ENCODE results near the gene CASP10. TPM values are rescaled to one million over a fixed set of nuclear protein-coding genes. Genes with fewer than 3 reads are reported as not detected.

The CASP10 gene
- total RNA-seq, 1 donor = 54.1 TPM

DNA sequence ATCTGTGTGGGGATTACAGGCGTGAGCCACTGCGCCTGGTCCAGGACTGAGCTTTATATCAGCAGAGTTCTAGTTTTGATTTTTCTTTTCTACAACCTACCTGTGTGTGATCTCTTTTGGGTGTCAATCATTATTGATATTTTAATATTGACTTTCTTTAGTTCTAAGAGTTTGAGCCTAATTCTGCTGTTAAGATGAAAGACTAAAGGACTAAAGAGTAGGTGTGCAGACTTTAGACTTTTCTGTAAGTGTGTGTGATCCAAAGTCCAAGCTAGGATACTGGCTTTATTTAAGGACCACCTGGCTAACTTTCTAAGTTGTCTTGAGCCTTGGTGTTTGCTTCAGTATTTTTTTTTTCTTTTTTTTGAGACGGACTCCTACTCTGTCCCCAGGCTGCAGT lies 12.4 kb downstream of the CASP10 start:
- DNase-seq (ENCODE audit: low read depth in 2 of 3, low spot score in 2 of 3) = no peak

DNA sequence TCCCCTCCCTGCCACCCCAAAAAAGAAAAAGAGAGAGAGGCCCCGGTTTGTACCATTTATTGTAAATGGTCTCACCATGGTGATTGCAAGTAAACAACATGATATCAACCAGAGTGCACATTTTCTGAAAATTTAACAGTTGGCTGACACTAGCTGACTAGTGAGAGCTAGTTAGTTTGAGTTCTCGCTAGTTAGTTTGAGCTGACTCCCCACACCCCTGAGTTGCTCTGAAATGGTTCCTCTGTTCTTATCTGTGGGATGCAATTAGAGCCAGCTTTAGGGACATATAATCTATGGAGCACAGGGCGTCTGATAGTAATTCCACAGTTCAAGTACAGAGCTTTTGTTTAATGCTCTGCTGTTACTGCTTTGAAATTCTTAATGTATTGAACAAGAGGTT lies 13.1 kb downstream of the CASP10 start:
- DNase-seq (ENCODE audit: low read depth in 2 of 3, low spot score in 2 of 3) = peak in 1 of 3 donors; percentile 52

DNA sequence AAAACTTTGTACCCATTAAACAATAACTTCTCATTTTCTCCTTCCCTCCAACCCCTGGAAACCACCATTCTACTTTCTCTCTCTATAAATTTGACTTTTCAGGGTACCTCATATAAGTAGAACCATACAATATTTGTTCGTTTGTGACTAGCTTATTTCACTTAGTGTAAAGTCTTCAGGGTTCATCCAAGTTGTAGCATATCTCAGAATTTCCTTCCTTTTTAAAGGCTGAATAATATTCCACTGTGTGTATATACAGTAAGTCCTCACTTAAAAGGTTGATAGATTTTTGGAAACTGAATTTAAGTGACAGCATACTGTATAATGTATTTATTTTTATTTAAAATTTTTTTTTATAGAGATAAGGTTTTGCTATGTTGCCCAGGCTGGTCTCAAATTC lies 13.9 kb downstream of the CASP10 start:
- no peak for DNase-seq (ENCODE audit: low read depth in 2 of 3, low spot score in 2 of 3)

DNA sequence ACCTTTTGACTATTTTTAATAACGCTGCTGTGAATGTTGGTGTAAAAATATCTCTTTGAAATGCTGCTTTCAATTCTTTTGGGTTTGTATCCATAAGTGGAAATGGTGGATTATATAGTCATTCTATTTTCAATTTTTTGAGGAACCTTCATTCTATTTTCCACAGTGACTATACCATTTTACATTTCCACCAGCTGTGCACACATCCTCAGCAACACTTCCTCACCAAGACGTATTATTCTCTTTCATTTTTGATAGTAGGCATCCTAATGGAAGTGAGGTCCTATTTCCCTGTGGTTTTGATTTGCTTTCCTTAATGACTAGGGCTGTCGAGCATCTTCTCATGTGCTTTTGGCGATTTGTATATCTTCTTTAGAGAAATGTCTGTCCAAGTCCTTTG lies 14.8 kb downstream of the CASP10 start:
- DNase-seq (ENCODE audit: low read depth in 2 of 3, low spot score in 2 of 3) = peak in 1 of 3 donors; percentile 51

DNA sequence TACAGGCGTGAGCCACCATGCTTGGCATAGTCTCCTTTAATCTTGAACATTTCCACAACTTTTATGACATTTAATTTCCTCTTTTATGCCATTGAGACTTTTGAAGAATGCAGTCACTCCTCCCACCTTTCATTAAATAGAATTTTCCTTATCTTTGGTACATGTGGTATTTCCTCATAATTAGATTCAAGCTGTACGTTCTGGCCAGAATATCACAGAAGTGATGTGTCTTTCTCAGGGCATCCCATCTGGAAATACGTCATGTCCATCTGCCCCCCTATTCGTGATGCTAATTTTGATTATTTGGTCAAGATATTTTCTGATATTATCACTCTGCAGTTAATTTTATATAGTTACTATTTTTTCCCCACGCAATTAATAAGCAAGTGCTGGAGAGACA lies 16.9 kb downstream of the CASP10 start:
- DNase-seq (ENCODE audit: low read depth in 2 of 3, low spot score in 2 of 3) = no peak

DNA sequence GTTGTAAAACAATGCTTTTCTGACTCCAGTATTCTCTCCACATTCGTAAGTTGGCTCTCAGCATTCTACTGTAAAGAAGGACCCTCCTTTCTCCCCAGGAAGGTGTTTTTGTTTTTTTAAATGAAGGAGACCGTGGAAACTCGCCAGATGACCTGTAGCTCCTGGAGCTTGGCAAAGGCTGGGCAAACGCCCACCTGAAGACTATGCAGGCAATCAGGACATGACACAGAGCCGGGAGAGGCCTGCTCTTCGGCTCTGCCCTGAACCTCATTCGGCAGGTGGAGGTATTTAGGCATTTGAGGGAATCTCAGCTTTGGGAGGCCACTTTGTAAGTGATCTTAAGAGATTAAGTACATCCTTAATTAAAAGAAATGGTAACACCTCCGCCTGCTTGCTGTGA lies 17.4 kb downstream of the CASP10 start:
- DNase-seq (ENCODE audit: low read depth in 2 of 3, low spot score in 2 of 3) = no peak

DNA sequence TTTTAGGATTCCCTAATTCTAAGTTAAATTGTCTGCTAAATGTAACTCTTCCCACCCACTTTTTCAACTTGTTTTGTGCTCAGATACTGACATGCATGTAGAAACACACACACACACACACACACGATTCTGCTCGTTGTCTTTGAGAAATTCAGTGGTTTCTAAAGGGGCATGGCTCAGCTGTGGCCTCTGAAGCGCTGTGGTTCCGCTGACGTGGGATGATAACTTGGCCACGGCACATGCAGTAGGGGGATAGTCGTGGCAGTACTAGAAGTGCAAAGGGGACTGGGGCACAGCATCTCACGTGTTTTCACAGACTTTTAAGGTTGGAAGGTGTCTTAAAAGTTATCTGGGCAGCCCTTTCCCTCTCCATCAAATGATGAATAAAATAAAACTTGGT lies 18.4 kb downstream of the CASP10 start:
- DNase-seq (ENCODE audit: low read depth in 2 of 3, low spot score in 2 of 3) = no peak

DNA sequence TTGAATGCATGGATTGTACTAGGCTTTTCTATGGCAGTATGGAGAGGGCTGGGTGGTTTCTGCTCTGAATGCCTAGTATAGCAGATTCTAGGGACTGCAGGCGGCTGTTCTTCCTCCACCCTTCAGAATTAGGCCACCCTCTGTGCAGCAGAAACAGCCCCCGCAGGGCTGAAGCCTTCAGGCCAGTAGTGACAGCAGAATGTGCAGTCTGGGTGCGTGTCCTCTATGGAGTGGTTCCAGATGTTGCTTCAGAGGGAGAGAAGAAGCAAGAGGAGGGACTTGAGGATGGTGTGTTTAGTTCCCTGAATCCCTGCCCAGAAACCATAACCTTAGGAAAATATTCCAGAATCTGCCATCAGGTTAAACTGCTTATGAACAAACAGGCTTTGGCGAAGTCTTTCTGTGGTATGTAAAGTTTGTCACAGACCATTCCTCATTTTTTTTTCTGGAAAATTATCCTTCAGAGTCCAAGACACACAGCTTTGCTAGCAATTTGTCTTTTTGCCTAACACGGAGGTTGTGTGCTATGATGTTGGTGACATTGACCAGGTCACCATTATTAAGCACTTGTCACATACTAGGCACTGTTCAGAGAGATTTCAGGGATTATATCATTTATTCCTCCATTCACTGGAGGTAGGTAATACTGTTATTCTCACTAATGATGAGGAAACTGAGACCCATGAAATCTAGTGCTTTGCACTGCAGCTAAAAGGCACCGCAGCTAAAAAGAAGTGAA lies 21.1 kb downstream of the CASP10 start:
- DNase-seq (ENCODE audit: low read depth in 2 of 3, low spot score in 2 of 3) = no peak

DNA sequence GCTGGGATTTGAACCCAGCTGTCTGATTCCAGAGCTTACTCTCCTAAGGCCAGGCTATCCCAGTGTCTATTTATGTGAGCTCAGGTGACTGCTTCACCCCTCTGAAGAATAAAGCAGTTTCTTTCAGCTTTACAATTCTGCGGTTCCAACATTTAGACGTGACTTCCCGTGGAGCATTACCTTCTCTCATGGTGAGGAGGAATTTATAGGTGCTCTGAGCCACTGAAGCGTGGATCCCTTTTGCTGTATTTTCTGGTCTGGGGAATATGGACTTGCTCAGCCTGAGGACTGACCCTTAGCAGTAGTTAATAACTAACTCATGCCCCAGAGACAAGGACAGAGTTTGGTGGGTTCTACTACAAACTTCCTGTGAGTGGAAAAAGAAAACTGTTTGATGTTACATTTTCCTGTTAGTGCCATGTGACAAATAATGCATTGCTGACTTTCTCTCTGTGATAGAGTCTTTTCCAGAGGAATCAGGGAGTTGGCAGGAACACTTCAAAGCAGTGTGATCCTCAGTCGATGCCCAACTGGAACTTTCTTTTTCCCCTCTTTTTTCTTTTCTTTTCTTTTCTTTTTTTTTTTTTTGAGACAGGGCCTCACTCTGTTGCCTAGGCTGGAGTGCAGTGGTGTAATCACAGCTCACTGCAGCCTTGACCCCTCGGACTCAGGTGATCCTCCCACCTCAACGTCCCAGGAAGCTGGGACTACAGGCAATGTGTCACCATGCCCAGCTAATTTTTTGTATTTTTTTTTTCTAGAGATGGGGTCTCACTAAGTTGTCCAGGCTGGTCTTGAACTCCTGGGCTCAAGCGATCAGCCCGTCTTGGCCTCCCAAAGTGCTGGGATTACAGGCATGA lies 21.9 kb downstream of the CASP10 start:
- DNase-seq (ENCODE audit: low read depth in 2 of 3, low spot score in 2 of 3) = no peak

DNA sequence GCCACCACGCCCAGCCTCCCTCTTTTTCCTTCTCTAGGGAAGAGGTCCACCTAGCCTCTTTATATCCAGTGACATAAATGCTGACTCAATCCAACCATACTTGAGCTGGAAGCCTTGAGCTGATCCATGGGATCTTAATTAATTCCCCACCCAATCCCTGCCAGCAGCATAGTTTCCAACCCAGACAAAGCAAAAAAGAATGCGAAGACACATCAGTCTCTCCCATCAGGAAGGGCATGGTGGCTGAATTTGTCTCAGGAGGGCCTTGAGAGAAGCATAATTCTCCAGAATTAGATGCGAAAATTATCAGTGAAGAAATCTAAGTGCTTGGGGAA lies 22.5 kb downstream of the CASP10 start:
- DNase-seq (ENCODE audit: low read depth in 2 of 3, low spot score in 2 of 3) = no peak

DNA sequence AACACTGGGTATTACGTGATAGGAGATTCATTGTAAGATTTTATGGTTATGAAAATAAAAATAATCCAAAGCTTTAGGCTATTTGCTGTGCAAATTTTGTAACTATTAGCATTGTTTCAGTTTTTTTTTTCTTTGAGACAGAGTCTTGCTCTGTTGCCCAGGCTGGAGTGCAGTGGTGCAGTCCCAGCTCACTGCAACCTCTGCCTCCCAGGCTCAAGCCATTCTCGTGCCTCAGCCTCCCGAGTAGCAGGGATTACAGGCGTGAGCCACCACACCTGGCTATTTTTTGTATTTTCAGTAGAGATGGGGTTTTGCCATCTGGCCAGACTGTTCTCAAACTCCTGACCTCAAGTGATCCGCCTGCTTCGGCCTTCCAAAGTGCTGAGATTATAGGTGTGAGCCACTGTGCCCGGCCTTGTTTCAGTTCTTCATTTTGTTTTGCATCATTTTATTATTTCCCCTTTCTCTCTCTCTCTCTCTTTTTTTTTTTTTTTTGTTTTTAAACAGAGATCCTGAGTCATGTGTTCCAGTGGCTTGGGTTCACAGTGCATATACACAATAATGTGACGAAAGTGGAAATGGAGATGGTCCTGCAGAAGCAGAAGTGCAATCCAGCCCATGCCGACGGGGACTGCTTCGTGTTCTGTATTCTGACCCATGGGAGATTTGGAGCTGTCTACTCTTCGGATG lies 25.8 kb downstream of the CASP10 start:
- no peak for DNase-seq (ENCODE audit: low read depth in 2 of 3, low spot score in 2 of 3)

DNA sequence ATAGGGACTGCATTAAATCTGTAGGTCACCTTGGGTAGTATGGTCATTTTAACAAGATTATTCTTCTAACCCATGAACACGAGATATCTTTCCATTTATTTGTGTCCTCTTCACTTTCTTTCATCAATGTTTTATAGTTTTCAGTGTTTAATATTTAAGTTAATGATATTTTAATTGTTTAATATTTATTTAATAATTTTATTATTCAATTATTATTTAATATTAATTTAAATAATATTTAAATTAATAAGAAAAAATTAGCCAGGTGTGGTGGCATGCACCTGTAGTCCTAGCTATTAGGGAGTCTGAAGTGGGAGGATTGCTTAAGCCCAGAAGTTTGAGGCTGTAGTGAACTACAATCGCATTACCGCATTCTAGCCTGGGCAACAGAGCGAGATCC lies 33.0 kb downstream of the CASP10 start:
- no peak for DNase-seq (ENCODE audit: low read depth in 2 of 3, low spot score in 2 of 3)

DNA sequence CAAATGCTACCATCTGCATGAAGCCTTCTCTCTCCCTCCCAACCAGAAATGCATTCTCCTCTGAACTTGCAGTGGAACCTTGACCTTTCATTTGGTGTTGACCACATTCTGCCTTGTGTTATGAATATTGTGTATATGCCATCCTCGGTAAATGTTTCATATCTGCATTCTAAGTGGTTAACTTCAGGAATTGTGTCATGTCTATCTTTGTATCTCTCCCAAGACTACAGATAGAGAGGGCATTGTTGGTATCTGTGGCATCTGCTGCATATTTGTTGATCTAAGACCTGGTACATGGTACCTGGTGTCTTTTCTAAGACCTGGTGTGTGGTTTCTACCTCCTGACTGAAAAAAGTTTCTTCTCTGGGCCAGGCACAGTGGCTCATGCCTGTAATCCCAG lies 34.0 kb downstream of the CASP10 start:
- no peak for DNase-seq (ENCODE audit: low read depth in 2 of 3, low spot score in 2 of 3)

DNA sequence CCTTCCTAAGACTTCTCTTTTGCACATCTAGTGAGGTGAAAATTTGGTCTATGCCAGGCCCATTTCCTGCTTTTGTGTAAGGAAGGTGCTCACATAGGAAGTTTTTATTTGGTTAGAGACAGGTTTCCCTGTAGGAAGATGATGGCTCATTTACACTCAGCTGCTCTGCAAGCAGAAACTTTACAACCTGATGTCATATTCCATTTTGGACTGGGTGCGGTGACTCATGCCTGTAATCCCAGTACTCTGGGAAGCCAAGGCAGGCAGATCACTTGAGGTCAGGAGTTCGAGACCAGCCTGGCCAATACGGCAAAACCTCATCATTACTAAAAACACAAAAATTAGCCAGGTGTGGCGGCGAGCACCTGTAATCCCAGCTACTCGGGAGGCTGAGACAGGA lies 35.8 kb downstream of the CASP10 start:
- DNase-seq (ENCODE audit: low read depth in 2 of 3, low spot score in 2 of 3) = no peak

DNA sequence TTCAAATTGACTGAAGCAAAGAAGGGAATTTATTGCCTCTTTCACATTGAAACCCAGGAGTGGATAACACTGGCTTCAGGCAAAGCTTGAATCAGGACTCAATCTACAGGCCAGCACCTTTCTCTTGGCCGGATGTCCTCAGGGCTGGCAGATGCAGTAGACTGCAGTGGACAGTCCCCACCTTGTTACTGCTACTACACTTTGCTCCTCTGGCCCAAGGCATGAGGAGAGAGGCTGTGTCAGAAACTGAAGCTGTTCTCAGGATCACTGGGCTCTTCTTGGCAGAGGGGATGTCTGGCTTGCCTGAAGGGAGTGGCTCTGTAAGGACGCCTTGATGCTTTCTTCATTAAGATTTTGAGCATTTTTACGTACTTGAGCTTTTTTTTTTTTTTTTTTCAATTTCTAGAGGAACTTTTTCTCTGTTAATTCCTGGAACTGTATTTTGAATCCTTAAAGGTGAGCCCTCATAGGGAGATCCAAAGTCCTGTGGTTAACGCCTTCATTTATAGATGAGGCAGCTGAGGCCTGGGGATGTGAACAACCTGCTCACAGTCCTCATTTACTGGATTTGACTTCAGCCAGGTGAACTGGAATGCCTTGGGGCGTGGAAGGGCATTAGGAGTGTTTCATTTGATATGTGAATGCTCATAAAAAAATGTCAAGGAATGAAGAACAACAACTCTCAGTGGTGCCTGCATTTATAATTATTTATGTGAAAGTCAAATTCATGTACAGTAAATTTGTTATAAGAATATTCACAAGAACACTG lies 36.6 kb downstream of the CASP10 start:
- DNase-seq (ENCODE audit: low read depth in 2 of 3, low spot score in 2 of 3) = no peak

DNA sequence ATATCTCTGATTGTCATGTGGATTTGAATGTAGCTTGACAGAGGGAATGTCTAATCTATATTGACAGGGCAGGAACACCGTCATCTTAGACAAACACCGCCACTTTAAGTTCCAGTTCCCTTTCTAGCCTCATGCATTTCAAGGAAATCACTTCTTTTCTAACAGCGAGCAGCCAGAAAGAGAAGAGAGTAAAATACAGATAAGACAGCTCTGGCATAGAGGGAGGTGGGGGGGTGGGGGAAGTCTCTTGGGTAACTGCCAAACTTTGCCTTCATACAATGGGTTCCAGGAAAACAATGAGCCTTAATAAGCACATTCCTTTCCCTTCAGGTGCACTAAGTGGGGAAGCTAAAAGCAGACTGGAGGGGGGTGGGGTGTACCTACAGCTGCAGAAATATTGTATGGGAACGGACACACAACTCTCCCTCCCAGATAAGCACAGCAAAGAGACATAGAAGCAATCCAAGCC lies 37.2 kb downstream of the CASP10 start:
- peak in 1 of 3 donors; percentile 64 for DNase-seq (ENCODE audit: low read depth in 2 of 3, low spot score in 2 of 3)

DNA sequence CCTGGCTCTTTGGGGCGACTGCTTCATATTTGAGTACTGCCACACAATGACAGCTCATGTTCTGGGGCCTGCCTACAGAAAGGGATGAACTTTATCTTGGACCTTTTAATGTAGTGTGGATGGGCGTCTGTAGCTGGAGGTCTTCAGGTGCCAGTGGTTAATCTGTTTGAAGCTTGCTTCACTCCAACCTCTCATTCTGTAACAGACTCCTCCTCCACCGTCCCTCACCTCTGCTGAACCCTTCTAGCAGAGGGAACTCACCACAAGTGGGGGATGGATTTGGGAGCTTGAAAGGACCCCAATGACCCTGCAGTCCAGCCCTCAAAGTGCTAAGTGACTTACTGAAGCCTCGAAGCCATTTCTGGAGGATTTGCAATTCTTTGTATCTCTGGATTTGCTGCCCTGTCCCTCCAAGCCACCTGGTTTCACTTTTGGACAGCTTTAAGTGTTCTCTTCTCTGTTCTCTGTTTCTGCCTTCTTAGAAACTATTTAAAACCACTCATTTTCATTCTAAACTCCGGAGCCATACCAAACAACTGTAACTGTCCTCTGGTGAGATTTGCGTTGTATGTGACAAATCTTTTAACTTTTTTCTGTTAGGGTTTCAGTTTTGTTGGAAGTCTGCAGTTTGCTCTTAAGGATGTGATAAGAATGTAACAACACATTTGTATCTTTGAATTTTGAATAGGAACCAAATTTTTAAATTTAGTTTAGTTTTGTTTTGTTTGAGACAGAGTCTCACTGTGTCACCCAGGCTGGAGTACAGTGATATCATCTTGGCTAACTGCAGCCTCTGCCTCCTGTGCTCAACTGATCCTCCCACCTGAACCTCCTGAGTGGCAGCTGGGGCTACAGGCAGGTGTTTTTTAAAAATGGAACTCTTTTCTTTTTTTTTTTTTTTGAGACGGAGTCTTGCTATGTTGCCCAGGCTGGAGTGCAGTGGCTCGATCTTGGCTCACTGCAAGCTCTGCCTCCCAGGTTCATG lies 40.4 kb downstream of the CASP10 start:
- peak in 1 of 3 donors; percentile 16 for DNase-seq (ENCODE audit: low read depth in 2 of 3, low spot score in 2 of 3)

DNA sequence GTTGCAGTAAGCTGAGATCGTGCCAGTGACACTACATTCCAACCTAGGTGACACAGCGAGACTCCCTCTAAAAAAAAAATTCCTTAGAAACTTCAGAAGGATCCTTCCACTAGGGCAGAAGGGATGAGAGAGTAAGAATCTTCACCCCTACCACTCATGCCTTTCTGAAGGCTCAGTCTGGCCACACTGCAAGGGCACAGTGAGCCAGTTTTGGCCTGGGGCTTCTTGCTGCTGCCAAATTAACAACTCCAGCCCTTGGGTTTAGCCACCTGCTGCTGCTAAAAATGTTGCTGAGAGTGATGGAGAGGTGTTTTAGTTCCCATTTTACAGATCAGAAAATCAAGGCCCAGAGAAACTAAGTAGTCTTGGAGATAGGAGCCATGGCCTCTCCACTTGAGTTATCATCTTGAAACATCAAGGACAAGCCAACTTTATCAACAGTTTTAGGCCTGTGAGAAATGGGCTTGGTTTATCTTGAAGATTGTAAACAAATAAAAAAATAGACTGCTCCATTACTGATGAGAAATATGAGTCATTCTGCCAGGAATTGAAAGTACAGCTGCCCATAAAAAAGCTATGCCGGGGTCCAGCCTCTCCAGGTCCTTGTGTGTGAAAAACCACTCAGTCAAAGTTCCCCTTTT lies 45.5 kb downstream of the CASP10 start:
- DNase-seq (ENCODE audit: low read depth in 2 of 3, low spot score in 2 of 3) = peak in 2 of 3 donors; percentile 50 to 64

DNA sequence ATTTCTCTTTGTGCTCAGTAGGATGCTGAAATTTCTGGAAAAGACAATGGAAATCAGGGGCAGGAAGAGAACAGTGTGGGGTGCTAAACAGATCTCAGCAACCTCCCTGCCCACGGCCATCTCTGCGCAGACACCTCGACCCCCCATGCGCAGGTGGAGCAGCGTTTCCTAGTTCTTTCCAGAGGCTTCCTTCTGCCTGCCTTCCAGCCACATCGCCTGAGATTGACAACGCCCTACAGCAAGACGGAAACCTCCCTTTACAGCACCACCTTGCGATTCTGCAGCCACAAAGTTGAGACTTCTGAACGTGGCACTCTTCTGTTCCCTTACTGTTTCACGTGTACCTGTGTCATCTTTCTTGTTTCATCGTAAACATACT lies 46.0 kb downstream of the CASP10 start:
- DNase-seq (ENCODE audit: low read depth in 2 of 3, low spot score in 2 of 3) = no peak
